ENCODE measurements around the gene CYP26C1.

- TF ChIP-seq POLR2A (IDR thresholded peaks at IDR 0.05; ENCODE audit: low read length) (no peak), GATA1 (IDR thresholded peaks at IDR 0.05; ENCODE audit: low read depth, low read length) (no peak)
Measured at GRCh38 chr10:93071177-93071472, 10.5 kb downstream of the CYP26C1 start.

Data from erythroblast (primary cell).